Fibroblast of pulmonary artery (primary cell): Measurements from ENCODE around the gene SYT2.
"Not testable (repeated sequence)": the region's sequence is repeated elsewhere in the genome, so short reads cannot be mapped to it uniquely, and the experiment has no call there.

Source experiments
- DNase-seq: peaks from one replicate; pipeline ENCODE4 v3.0.0-alpha.2; 2010; ENCODE audit warnings: low read depth
- H3K4me3 ChIP-seq: replicated peaks from 2 replicates; pipeline ENCODE4 v1.5.1; 2011; ENCODE audit warnings: low read depth, mild to moderate bottlenecking, control low read depth, low read length, moderate library complexity
- TF ChIP-seq, protein P1 (sequence below): IDR thresholded peaks from 2 replicates; pipeline ENCODE4 v1.5.1; 2011; ENCODE audit warnings: mild to moderate bottlenecking, control low read depth, low read length, inconsistent platforms; ENCODE audit errors: missing control alignments

Gene SYT2

DNA sequence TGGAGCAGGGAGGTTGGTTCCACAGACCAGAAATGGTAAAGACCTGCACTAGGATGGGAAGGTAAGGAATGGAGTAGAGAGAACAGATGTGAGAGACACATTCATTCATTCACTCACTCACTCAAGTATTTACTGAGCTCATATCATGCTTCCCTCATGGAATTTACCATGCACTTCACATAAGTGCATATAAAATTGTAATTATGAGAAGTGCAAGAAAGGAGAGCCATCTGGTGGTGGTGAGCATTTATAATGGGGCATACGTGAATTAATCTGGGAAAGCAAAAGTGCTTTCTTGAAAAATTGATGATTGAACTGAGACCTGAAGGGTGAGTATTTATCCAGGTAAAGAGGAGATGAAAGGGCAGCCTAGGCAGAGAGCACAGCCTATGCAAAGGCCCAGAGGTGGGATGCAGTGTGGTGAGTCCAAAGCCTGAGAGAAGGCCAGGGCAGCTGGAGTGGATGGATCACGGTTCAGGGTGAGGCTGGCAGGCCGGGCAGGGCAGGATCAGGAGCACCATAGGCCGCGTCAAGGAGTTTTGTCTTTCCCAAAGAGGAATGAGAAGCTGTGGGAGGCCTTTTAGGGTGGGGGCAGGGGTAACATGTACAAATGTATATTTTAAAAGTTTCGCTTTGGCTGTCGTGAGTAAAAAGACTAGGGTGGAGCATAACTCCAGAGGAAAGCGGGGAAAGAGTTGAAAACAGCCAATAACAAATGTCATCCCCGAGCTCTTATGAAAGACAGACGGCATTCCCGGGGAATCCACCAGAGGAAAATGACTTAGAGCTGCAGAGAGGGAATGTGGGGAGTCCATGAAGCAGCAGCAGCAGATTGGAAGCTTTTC is 95.7 kb downstream of the SYT2 start:
- not testable (repeated sequence) for H3K4me3 ChIP-seq
- TF ChIP-seq, protein P1, sequence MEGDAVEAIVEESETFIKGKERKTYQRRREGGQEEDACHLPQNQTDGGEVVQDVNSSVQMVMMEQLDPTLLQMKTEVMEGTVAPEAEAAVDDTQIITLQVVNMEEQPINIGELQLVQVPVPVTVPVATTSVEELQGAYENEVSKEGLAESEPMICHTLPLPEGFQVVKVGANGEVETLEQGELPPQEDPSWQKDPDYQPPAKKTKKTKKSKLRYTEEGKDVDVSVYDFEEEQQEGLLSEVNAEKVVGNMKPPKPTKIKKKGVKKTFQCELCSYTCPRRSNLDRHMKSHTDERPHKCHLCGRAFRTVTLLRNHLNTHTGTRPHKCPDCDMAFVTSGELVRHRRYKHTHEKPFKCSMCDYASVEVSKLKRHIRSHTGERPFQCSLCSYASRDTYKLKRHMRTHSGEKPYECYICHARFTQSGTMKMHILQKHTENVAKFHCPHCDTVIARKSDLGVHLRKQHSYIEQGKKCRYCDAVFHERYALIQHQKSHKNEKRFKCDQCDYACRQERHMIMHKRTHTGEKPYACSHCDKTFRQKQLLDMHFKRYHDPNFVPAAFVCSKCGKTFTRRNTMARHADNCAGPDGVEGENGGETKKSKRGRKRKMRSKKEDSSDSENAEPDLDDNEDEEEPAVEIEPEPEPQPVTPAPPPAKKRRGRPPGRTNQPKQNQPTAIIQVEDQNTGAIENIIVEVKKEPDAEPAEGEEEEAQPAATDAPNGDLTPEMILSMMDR = peak; percentile 21
- peak; percentile 35 for DNase-seq

DNA sequence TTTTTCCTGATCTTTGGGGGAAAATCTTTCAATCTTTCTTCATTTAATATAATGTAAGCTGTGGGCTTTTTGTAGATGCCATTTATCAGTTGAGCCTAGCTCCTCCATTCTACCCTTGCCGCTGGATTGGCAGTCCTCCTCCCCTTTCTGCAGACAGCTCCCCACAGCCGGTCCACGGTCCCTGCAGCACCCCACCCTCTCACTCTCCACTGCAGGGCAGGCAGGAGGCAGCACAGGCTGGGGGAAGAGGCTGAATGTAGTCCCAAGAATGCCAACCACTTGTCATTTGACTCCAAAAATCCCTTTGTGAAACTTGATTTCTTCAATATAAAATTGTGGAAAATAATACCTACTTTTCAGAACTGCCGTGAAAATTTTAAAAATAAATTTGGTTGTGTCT is 96.7 kb downstream of the SYT2 start:
- no peak for DNase-seq
- H3K4me3 ChIP-seq = no peak overlapping the region
- TF ChIP-seq, protein P1 = no peak

DNA sequence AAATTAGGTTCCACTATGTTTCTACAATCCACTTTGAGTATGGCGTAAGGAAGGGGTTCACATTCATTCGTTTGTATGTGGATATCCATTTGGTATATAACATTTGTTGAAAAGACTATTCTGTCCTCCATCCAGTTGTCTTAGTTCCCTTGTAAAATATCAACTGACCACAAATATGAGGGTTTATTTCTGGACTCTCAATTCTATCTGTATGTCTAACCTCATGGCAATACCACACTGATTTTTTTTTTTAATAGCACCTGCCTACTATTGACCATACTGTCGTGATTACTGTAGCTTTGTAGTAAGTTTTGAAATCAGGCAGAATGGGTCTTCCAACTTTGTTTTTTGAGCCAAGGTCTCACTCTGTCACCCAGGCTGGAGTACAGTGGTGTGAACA is 98.2 kb downstream of the SYT2 start:
- not testable (repeated sequence) for DNase-seq

DNA sequence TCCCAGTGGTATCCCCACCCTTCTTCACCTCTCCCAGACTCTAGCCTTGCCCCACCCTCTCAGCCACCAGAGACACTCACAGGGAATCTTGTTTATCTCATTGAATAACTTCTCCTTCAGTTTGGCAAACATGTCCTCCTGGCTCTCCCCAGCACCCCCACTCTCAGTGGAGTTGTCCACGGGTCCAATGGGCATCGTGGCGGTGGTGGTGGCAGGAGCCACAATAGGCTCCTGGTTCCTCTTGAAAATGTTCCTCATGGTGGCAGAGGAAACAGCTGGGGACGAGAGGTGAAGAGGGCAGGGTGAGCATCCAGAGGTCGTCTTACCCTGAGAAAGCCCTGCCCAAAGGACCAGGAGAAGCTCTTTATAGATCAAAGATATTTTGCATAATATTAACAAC is 104.7 kb downstream of the SYT2 start:
- TF ChIP-seq, protein P1 = no peak
- H3K4me3 ChIP-seq = no peak overlapping the region
- no peak for DNase-seq

More for the DNA sequence above, 98.2 kb downstream of the SYT2 start:
- H3K4me3 ChIP-seq = not testable (repeated sequence)

DNA sequence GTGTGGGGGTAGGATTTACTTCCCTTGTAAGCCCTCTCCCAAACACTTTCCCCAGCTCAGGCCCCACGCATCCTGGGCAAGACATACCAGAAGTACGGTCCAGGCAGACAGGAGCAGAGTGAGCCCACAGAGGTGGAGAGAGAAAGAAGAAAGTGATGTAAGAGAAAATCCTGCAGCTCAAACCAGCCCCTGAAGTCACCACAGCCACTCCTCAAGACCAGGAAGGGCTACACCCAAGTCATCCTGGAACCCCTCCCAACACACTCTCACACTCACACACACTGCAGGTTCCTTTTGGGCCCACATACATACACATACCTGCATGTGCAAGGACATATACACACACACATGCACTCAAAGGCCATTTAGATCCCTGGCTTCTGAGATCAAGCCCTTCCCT is 106.8 kb downstream of the SYT2 start:
- no peak for DNase-seq
- no peak overlapping the region for H3K4me3 ChIP-seq
- TF ChIP-seq, protein P1 = no peak

DNA sequence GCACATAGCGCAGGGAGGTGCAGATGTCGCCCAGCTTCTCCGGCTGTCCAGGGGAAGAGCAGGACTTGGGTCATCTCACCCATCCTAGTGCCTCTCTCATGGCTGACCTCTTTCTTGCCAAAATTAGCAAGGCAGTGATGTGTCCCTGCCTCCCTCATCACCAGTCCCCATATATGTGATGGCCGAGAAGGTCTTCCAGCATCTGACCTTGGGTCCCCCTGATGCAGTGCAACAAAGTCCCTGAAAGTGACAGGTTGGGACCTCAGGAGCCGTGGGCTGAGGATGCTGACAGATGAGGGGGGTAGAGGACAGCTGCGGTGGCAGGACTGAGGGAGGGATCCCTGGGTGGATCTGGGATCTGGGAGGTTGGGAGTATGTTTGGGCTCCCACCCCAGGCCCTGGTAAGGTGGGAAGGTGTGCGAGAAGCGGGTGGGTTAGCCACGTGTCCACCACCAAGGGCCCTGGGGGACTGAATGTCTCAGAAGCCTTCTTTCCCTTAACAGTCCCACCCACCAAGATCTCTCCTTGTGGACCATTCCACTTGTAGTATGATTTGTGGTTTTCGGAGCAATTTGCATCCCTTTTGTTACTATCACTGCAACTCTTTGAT is 109.7 kb downstream of the SYT2 start:
- H3K4me3 ChIP-seq = no peak overlapping the region
- DNase-seq = no peak
- TF ChIP-seq, protein P1 = no peak

DNA sequence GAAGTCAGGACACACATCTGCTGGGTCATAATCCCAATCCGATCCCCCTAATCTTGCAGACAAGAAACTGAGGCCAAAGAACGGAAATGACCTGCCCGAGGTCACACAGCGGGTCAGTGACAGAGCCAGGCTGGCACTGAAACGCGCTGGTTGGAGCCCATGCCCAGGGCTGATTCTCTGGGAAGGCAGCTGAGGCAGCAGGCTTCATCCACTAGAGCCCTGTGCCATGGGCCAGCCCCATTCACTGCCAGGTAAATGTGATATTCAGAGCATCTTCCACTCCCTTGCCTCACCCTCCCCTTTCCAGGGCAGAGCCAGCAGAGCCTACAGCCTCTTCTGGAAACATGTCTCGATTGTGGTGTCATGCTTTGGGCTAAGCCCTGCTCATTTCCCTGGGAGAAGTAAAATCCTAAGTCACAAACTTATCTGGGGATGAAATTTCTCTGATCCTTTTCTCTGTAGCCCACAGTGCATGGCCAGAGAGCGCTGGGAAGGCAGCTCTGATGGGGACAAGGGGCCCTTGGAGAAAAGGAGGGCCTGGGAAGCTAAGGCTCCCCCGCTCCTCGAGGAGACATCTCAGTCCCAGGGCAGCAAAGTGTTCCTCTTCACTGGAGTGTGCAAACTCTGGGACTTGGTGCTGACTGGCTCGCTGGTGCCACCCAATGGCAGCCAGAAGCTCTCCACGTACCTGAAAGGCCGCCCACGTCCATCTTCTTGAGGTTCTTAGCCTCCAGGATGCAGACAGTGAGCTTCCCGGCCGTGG is 110.4 kb downstream of the SYT2 start:
- TF ChIP-seq, protein P1 = peak; percentile 88
- H3K4me3 ChIP-seq = no peak overlapping the region
- peak; percentile 88 for DNase-seq
